ENCODE measurements around the gene SRP68.

DNA sequence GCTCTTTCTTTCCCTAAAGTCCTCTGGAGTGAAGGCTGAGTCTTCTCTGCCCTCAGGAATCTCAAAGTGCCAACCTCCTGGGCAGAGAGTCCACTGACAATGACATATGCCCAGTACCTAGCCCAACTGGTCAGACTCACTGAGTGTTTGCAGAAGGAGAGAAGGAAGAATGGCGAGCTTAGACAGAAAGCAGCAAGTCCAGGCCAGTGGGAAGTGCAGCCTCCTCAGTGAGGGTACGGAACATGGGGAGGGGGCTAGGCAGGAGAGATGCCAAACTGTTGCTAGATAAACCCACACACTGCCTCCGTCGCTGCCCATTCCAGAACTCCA is 30.6 kb upstream of the SRP68 start:
- TF ChIP-seq, protein P1, sequence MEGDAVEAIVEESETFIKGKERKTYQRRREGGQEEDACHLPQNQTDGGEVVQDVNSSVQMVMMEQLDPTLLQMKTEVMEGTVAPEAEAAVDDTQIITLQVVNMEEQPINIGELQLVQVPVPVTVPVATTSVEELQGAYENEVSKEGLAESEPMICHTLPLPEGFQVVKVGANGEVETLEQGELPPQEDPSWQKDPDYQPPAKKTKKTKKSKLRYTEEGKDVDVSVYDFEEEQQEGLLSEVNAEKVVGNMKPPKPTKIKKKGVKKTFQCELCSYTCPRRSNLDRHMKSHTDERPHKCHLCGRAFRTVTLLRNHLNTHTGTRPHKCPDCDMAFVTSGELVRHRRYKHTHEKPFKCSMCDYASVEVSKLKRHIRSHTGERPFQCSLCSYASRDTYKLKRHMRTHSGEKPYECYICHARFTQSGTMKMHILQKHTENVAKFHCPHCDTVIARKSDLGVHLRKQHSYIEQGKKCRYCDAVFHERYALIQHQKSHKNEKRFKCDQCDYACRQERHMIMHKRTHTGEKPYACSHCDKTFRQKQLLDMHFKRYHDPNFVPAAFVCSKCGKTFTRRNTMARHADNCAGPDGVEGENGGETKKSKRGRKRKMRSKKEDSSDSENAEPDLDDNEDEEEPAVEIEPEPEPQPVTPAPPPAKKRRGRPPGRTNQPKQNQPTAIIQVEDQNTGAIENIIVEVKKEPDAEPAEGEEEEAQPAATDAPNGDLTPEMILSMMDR (IDR thresholded peaks at IDR 0.05): no peak
- TF ChIP-seq EZH2 (IDR thresholded peaks at IDR 0.05) (no peak), EZH2phosphoT487 (IDR thresholded peaks at IDR 0.05) (no peak)

All from neural progenitor cell (in vitro differentiated cells).